Ramos (cell line): ENCODE measurements around the gene SPDYE16.
"Not testable (repeated sequence)": the region's sequence is repeated elsewhere in the genome, so short reads cannot be mapped to it uniquely, and the experiment has no call there.

Source experiments
- in situ Hi-C: fragments of 300-500 bp; cut with MboI; formaldehyde crosslinking; loops from one replicate; pipeline ENCODE4 v1.14.3; 2022; ENCODE audit warnings: low sequenced_read_pairs; ENCODE audit not compliant: unreplicated experiment

Gene SPDYE16

DNA sequence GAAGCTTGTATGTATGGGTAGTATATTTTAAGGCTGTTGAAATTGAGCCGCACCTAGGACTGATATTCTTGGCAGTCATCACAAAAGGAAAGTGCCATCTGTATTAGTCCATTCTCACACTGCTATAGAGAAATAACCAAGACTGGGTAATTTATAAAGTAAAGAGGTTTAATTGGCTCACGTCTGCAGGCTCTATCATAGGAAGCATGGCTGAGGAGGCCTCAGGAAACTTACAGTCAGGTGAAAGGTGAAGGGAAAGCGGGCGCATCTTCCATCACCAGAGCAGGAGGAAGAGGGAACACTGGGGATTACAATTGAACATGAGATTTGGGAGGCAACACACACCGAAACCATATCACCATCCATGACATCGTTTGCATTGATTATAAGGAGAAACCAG, 8.9 kb upstream of the SPDYE16 start:
- in situ Hi-C loops = not testable (repeated sequence)

DNA sequence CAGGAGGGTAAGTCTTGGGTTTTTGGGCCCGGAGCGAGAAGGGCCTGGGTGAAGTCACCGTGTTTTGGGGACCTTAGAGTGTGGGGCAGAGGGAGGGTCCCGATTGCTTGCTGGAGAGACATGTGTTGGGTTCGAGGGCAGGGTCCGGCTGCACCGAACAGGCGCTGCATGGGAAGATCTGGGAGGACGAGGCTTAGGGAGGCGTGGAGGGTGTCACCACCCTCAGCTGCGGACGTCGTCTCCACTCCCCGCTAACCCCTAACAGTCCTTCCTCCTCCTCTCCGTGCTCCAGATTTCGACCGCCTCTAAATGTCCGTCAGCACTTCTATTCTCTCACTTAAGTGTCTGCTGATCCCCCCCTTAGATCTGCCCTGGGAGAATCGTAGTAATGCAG, 6.8 kb upstream of the SPDYE16 start:
- in situ Hi-C loops = not testable (repeated sequence)

DNA sequence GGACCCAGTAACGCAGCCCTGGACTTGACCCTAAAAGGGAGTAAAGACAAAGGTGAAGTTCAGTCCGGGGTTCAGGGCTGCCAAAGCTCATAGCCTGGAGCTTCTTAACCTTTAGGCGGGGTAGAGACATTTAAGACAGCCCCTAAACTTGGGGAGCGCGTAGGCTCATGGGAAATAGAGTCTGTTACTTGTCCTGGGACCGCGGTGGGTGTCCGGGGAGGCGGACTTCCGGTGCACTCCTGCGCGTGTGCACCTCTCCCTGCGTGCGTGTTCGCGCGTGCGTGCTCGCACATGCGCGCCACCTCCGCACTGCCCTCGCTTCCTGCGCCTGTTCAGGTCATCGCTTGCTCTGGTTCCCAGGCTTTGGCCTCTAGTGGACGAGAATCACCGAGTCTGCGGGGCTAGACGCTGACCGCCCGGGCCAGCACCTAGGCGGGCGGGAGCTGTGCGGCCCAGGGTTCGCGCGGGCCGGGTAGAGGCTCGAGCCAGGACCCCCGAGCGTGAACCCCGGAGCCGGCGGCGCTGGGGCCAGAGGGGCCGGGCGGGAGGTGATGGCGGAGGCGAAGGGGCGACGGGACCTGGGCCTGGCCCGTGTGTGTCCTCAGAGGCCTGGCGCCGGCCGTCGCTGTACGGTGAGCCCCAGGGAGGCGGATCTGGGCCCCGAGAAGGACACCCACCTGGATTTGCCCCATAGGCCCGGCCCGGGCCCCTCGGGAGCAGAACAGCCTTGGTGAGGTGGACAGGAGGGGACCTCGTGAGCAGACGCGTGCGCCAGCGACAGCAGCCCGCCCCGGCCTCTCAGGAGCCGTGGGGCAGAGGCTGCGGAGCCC, 6.1 kb upstream of the SPDYE16 start:
- in situ Hi-C loops = not testable (repeated sequence)

DNA sequence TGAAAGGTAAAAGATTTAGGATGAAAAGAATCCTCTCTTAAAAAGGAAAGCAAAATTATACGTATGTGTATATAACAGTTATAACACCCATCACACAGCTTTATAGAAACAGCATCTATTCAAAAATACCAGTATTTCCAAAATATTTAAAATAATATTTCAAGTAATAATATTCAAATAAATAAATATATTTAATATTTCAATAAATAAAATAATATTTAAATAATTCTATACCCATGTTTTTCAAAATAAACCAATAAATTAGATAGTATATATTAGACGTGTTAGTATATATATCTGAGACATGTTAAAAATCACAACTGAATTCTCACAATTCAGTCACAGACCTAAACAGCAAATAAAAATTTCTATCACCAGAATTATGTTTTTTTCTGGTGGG, 11.5 kb downstream of the SPDYE16 start:
- in situ Hi-C loops = not testable (repeated sequence)

DNA sequence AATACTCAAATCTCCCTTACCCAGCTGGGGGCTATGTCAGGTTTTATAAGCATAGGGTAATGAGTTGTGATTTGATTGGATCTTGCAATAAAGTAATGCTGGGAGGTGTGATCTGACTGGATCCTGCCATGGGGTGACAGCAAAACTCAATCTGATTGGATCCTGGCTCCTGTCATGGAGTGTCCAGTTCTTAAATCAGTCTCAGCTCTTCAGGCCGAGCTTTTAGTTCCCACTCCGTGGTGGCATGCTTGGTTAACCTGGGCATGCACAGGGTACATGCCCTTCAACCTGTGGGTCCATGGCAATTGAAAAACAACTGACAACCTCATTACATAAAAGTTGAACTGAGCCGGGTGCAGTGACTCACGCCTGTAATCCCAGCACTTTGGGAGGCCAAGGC, 16.9 kb downstream of the SPDYE16 start:
- in situ Hi-C loops = not testable (repeated sequence)

DNA sequence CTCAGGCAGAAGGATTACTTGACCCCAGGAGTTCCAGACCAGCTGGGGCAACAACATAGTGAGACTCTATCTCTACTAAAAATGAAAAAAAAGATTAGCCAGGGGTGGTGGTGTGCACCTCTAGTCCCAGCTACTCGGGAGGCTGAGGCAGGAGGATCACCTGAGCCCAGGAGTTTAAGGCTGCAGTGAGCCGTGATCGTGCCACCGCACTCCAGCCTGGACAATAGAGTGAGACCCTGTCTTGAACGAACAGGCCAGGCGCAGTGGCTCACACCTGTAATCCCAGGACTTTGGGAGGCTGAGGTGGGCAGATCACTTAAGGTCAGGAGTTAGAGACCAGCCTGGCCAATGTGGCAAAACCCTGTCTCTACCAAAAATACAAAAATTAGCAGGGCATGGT, 26.2 kb downstream of the SPDYE16 start:
- in situ Hi-C loops = loop anchor here (25.0 kb wide), 1 partner anchor 595 kb away; the partner anchor contains the start of gene CCDC146

DNA sequence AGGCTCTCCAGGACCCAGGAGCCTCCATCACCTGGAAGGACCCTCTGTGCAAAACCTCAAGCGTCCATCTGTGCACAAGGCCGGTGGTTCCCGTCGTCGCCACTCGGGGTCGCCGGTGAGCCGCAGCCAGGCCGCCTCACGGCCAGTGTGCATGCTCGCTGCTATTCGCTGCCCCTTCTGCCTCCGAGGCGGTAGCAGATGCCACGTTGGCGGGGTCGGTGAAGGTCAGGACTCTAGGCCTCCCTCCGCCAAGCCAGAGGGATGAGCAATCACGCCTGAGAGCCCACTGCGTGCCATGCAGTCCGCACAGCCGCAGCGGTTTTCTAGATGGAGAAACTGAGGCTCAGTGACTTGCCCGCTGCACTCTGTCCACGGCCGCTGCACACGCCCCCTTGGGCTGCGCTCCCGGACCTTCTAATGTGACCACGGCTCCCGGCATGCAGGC, 27.1 kb downstream of the SPDYE16 start:
- in situ Hi-C loops = loop anchor here (25.0 kb wide), 1 partner anchor 596 kb away; the partner anchor contains the start of gene CCDC146

DNA sequence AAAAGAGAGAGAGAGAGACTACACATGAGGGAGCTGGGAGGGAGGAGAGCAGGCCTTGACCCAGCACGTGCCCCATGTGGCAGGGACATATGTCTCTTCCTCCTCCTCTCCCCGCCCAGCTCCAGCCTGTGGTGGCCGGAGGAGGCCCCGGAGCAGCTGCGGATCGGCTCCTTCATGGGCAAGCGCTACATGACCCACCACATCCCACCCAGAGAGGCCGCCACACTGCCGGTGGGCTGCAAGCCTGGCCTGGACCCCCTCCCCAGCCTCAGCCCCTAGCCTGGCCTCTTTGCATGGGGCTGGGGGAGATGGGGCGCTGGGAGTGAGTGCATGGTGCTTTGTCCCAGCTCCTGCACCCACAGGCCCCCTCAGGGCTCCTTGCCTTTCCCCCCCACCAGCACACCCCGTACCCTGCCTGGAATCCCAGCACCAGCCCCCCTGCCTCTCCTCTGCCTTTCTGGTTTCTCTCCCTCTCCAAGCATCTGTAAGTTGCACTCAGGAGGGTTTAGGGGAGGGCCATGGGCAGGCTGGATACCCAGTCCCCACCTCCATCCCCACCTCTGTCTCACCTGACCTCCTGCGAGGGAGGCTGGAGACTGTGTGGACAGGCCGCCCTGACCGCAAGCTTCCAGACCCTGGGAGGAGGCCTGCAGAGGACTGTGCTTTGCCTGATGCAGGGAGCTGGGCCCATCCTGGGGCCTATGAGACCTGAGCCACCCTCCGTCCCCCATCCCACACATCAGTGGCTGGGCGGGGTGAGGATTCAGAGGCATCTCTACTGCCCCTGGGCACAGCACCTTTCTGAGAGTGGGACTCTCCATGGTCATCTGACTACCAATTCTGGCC, 27.9 kb downstream of the SPDYE16 start:
- in situ Hi-C loops = loop anchor here (25.0 kb wide), 1 partner anchor 597 kb away; the partner anchor contains the start of gene CCDC146

DNA sequence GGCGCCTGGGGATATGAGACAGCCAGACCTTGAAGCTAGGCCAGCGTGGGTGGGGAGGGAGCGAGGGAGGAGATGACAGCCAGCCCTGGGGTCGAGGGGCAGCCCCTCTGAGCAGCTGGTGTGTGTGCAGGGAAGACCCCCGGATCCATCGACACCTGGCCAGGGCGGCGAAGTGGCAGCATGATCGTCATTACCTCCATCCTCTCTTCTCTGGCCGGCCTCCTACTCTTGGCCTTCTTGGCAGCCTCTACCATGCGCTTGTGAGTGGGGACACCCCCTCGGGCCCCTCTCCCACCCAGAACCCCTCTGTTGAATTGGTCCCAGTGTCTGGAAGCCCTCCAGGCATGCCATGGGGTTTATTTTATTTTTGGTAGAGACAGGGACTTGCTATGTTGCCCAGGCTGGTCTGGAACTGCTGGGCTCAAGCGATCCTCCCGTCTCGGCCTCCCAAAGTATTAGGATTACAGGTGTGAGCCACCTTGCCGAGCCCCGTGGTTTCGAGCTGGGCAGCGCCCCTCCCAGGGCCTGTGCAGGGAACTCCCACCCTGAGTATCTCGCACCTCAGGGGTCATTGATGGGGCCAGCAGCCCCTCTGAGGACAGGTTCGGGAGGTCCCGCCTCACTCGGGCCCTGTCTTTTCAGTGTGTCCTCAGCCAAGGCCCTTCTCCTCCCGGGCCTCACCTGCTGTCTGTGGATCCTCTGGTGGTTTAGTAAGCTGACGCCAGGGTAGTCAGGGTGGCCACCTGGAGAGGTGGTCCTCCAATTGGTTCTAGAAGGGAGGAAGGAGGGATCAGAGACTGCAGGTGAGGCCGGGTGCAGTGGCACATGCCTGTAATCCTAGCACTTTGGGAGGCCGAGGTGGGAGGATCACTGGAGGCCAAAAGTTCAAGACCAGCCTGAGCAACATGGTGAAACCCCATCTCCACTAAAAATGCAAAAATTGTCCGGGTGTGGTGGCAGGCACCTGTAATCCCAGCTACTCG, 29.0 kb downstream of the SPDYE16 start:
- in situ Hi-C loops = loop anchor here (25.0 kb wide), 1 partner anchor 598 kb away; the partner anchor contains the start of gene CCDC146

DNA sequence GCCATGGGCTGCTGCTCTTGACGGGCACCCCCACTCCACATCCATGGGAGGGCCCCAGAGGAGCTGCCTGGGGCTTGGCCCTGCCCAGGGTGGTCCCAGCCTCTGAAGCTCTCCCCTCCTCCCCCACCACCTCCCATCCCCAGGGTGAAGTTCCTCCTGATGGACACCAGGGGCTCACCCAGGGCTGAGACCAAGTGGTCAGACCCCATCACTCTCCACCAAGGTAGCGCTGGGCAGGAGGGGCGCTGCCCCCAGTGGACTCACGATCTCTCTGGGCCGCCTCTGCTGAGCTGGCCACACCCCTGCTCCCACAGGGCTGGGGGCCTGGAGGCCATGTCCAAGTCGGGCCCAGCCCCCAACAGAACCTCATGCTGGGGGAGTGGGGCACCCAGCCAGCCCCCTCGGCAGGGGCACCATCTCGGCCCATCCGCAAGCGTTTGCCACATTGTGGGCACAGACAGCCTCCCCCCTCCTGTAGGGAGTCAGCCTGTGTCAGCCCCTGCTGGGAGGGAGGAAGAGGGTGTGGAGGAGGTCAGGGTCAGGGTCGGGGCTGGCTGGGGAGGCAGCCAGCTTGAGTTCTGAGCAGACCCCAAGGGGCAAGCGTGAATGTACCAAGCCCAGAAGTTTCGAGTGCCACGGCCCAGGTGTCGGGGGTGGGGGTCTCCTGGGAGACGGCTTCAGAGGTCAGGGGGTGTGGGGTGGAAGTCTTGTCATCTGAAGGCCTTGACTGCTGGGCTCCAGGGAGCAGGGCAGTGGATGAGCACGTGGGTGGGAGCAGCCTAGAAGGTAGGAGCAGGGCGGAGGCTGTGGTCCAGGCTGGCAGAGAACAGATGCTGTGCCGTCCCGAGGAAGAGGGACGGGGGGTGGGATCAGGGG, 29.9 kb downstream of the SPDYE16 start:
- in situ Hi-C loops = loop anchor here (25.0 kb wide), 1 partner anchor 599 kb away; the partner anchor contains the start of gene CCDC146

DNA sequence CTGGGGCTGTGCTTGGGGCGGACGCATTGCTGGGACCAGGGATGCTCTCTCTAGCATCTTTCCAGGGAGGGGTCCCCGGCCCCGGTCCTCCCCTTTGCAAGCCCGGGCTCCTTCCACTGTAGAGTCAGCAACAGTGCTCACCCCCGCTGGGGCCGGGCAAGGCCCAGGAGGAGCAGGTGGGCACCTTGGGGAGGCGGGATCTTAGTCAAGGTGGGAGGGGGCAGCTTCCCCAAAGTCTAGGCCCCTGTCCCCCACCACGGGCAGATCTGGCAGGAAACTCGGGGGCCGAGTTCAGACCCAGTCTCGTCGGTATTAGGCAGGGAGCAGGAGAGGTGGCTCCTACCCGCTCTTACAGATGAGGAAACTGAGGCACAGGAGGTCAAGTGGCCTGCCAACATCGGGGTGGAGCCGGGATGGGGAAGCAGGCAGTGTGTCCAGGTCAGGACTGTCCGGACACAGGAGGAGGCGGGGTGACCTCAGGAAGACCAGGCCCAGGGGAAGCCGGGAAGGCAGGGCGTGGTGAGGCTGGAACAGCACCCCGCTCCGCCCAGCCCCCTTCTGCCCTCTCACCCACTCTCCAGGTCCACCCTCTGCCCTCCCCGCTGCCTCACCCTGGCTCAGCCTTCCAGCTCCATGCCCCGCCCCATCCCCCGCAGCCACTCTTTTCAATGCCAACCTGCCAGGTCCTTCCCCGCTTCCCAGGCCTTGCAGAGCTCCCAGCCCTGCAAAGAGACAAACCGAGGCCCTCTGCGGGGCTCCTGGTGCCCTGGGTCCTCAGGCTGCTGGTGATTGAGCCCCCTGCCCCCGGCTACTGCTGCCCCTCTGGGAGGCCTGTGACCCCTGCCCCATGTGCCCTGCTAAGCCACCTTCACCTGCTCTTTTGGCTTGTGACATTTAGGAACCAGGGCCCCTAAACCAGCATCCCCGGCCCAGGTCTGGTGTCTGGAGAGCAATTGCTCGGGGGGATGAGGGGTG, 30.9 kb downstream of the SPDYE16 start:
- in situ Hi-C loops = loop anchor here (25.0 kb wide), 1 partner anchor 600 kb away; the partner anchor contains the start of gene CCDC146

DNA sequence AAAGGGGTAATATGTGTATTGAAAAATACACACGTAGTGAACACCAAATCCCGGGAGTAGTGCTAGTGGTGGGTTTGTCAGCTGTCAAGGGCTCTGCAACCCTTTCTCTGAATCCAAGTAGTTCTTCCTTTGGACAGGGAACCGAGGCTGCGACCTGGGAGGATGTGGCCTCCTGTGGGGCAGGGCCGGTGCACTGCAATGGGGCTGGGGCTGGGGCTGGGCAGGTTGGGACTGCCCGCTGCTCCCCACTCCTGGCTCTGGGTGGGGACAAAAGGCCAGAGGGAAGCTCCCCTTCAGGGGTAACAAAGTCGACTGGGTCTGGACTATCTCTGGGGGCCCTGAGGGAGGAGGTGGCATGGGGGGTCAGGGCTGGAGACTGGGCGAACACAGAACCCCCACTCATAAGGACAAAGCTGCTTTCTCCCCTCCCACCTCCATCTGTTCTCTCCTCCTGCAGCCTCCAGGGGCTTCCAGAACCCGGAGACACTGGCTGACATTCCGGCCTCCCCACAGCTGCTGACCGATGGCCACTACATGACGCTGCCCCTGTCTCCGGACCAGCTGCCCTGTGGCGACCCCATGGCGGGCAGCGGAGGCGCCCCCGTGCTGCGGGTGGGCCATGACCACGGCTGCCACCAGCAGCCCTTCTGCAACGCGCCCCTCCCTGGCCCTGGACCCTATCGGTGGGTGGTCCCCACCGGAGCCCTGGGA, 31.7 kb downstream of the SPDYE16 start:
- in situ Hi-C loops = loop anchor here (25.0 kb wide), 1 partner anchor 601 kb away; the partner anchor contains the start of gene CCDC146

DNA sequence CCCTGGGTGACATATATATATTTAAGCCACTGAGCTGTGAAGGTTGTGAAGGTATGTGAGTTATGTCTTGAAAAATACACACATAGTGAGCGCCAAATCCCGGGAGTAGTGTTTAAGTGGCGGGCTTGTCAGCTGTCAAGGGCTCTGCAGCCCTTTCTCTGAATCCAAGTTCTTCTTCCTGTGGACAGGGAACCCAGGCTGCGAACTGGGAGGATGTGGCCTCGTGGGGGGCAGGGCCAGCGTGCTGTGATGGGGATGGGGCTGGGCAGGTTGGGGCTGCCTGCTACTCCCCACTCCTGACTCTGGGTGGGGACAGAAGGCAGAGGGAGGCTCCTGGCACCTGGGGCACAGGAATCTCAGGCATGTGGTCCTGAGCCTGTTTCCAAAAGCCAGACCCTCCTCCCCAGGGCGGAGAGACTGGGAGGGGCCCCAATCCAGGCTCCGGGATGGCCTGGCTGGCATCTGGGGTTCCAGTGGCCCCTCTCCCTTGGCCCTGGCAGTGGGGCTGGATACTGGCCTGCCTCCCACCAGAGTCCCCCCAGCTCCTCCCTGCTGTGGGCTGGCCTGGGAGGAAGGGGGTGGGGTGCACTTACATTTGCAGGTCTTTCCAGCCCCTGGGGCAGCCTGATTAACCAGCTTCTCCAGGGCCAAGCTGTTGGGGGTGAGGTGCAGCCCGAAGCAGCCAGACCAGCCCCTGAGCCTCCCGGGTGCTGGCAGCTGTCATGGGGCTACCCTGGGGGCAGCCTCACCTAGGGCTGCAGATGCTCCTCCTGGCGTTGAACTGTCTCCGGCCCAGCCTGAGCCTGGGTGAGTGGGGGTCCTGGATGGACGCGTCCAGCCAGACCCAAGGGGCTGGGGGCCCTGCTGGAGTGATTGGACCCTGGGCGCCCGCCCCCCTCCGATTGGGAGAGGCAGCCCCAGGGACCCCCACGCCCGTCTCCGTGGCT, 32.9 kb downstream of the SPDYE16 start, which contains the start of gene UPK3B:
TSS of gene UPK3B (plus strand) at position 622 of the 947 bp plus-strand sequence. CDS start at position 723, 101 bp downstream.
- in situ Hi-C loops = loop anchor here (10.0 to 25.0 kb wide), 2 partner anchors 85 to 602 kb away; partner anchors contain the start of genes CCDC146 and ZP3

DNA sequence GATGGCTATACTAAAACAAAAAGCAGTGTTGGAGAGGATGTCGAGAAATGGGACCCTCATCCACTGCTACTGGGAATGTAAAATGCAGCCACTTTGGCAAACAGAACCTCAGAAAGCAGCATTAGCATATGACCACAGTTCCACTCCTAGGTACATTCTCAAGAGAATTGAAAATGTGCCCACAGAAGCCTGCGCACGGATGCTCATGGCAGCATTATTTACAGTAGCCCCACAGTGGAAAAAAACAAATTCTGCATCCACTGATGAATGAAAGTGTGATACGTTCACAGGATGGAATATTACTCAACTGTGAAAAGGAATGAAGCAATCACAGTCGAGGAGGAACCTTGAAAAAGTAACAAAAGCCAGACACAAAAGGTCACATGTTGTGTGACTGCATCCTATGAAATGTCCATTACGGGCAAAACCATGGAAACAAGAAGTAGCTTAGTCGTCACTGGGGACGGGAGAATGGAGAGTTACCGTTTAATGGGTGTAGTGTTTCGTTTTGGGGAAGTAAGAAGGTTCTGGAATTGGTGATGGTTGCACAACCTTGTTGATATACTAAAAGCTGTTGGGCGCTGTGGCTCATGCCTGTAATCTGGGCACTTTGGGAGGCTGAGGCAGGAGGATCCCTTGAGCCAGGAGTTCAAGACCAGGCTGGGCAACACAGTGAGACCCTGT, 35.2 kb downstream of the SPDYE16 start:
- in situ Hi-C loops = loop anchor here (10.0 to 25.0 kb wide), 2 partner anchors 83 to 604 kb away; partner anchors contain the start of genes CCDC146 and ZP3

DNA sequence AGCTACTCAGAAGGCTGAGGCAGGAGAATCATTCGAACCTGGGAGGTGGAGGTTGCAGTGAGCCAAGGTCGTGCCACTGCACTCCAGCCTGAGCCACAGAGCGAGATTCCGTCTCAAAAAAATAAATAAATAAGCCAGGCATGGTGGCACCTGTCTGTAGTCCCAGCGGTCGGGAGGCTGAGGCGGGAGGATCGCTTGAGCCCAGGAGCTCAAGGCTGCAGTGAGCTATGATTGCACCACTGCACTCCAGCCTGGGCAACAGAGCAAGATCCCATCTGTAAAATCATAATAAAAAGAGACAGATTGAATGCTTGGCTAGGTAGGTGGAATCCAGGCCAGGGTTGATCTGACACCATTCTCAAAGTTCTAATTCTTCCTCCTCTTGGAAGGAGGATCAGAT, 36.5 kb downstream of the SPDYE16 start:
- in situ Hi-C loops = loop anchor here (10.0 to 25.0 kb wide), 2 partner anchors 82 to 606 kb away; partner anchors contain the start of genes CCDC146 and ZP3
